ENCODE results near the gene SPOCK3. TPM values are rescaled to one million over a fixed set of nuclear protein-coding genes. Genes with fewer than 3 reads are reported as not detected.
"Not testable (repeated sequence)": the region's sequence is repeated elsewhere in the genome, so short reads cannot be mapped to it uniquely, and the experiment has no call there.

Gene SPOCK3
- total RNA-seq, 2 experiments from 2014 or later: not detected

DNA sequence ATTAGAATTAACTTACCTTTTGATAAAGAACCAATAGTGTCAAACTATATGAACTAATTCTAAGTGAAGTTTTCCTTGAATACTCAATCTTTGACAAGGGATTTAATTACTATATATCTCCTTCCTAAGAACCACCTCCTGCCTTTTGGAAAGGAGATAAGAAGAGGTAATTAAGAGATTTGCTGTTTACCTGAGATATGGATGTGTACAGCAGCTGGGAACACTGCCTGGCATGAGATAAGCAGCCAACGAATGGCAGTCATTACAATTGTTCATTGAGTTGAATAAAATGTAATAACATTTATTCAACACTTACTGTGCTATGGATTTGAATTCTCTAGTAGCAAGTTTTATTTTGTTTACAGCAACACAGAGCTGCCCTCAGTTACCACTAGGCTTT lies 407.1 kb downstream of the SPOCK3 start:
- Mint-ChIP-seq H3K4me3 (no peak overlapping the region), H3K27ac (no peak overlapping the region), H3K27me3 (ENCODE audit: low read depth) (no peaks in the 10 kb centered on the region), H3K4me1 (ENCODE audit: low read depth) (no peaks in the 10 kb centered on the region), H3K36me3 (ENCODE audit: low read depth) (no peaks in the 10 kb centered on the region), H3K9me3 (peaks cover 6% of the 10 kb centered on the region)
- no peak for DNase-seq
- intact Hi-C loops (cut with micrococcal nuclease): no loop called here
- CTCF ChIA-PET: no interaction called here

DNA sequence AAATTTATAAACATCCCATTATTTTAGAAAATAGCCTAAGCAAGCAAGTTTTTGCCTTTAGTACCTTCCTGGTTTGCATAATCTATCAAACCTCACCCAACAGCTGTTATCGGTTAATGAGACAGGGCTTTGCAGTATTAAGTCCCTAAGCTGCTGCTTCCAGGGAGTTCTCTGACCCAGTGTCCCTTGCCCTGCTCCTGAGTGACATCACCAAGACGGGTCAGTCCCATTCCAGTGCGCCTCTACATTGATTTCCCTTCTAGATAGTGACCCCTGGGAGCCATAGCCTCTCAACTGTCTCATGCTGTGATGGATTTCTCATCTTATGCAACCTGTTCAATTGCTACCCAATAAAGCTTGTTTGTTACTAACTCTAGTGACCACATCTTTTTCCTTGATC lies 410.4 kb downstream of the SPOCK3 start:
- no peak overlapping the region for H3K27ac Mint-ChIP-seq
- peaks cover 7% of the 10 kb centered on the region for H3K9me3 Mint-ChIP-seq
- H3K4me3 Mint-ChIP-seq: no peak overlapping the region
- no peaks in the 10 kb centered on the region for H3K36me3 Mint-ChIP-seq (ENCODE audit: low read depth)
- CTCF ChIA-PET: no interaction called here
- intact Hi-C loops (cut with micrococcal nuclease): no loop called here
- no peak for DNase-seq
- H3K4me1 Mint-ChIP-seq (ENCODE audit: low read depth): no peaks in the 10 kb centered on the region
- no peaks in the 10 kb centered on the region for H3K27me3 Mint-ChIP-seq (ENCODE audit: low read depth)

DNA sequence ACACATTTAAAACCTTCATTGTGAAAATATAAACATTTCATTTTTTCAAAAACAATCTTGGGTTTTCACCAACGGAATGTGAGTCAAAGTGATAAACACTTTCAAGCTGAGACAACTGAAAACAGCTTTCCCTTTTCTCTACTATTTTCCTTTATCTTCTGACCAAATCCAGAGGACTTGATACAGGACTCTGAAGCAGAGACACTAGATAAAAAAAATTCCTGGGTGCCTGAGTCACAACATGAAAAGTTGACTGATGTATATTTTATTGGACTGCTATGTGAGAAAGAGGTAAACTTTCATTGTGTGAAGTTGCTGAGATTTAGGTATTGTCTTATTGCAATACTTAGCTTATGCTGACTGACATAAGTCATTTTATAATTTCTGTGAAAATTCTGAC lies 411.2 kb downstream of the SPOCK3 start:
- H3K9me3 Mint-ChIP-seq: peaks cover 7% of the 10 kb centered on the region
- H3K27me3 Mint-ChIP-seq (ENCODE audit: low read depth): no peaks in the 10 kb centered on the region
- H3K27ac Mint-ChIP-seq: no peak overlapping the region
- no peak overlapping the region for H3K4me3 Mint-ChIP-seq
- CTCF ChIA-PET: no interaction called here
- no peak for DNase-seq
- H3K4me1 Mint-ChIP-seq (ENCODE audit: low read depth): no peaks in the 10 kb centered on the region
- H3K36me3 Mint-ChIP-seq (ENCODE audit: low read depth): no peaks in the 10 kb centered on the region
- intact Hi-C loops (cut with micrococcal nuclease): no loop called here

DNA sequence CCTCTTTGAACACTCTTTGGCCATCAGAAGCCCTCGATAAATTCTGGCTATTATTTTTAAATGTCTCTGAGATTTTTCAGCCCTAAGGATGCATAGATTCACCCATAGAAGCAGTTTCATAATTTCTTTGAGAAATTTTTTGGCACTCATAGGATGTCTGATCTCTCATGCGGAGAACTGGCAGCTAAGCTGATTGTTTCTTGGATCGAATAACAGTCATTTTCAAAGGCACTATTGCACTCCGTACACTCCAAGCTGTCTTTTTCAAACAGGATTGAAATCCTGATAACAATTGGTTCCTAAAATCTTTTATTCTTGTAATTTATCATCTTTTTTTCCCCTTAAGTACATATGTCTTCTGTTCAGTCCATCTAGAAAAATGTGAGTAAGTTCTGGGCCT lies 411.9 kb downstream of the SPOCK3 start:
- Mint-ChIP-seq H3K4me3 (no peak overlapping the region), H3K27ac (no peak overlapping the region), H3K4me1 (ENCODE audit: low read depth) (no peaks in the 10 kb centered on the region), H3K9me3 (peaks cover 7% of the 10 kb centered on the region), H3K27me3 (ENCODE audit: low read depth) (no peaks in the 10 kb centered on the region), H3K36me3 (ENCODE audit: low read depth) (no peaks in the 10 kb centered on the region)
- intact Hi-C loops (cut with micrococcal nuclease): no loop called here
- CTCF ChIA-PET: no interaction called here
- DNase-seq: no peak

DNA sequence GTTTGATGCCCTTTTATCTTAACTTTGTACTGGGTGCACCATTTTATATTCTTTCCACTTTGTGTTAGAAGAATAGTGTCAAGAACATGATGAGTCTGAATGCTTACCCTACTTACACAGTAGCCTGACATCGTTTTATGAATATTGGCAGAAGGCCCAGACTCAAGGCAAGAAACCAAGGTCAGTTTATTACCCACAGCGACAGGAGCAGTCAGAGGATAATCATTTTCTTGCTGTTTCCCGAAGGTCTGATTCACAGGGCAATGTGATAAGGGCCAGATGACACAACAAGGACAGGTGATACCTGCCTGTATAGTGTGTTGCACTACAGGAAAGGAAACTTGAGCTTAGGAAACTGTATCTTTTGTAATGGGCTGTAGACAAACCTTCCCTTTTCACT lies 417.4 kb downstream of the SPOCK3 start:
- no peak overlapping the region for H3K27ac Mint-ChIP-seq
- no peaks in the 10 kb centered on the region for H3K36me3 Mint-ChIP-seq (ENCODE audit: low read depth)
- no peaks in the 10 kb centered on the region for H3K27me3 Mint-ChIP-seq (ENCODE audit: low read depth)
- no peak overlapping the region for H3K4me3 Mint-ChIP-seq
- CTCF ChIA-PET: interaction anchor here (0.7 kb wide), 1 partner anchor 1655 kb away, joined by 3 read pairs; no protein-coding TSS in a partner anchor
- intact Hi-C loops (cut with micrococcal nuclease): no loop called here
- DNase-seq: no peak
- peaks cover 5% of the 10 kb centered on the region for H3K9me3 Mint-ChIP-seq
- no peaks in the 10 kb centered on the region for H3K4me1 Mint-ChIP-seq (ENCODE audit: low read depth)

DNA sequence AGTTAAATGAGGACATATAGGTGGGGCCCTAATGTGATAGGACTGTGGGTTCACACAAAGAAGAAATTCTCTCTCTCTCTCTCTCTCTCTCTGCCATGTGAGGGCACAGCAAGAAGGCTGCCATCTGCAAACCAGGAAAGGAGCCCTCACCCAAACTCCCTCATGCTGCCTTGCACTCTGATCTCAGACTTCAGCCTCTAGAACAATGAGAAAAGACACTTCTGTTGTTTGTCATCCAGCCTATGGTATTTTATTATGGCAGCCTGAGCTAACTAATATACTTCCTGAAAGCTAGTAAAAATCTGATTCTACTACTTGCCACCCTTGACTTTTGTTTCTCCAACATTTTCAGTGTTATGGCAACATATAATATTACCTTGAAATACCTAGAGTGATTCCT lies 425.9 kb downstream of the SPOCK3 start:
- DNase-seq: no peak
- no peaks in the 10 kb centered on the region for H3K9me3 Mint-ChIP-seq
- no peaks in the 10 kb centered on the region for H3K4me1 Mint-ChIP-seq (ENCODE audit: low read depth)
- no peak overlapping the region for H3K27ac Mint-ChIP-seq
- H3K4me3 Mint-ChIP-seq: no peak overlapping the region
- CTCF ChIA-PET: no interaction called here
- H3K36me3 Mint-ChIP-seq (ENCODE audit: low read depth): no peaks in the 10 kb centered on the region
- intact Hi-C loops (cut with micrococcal nuclease): no loop called here
- H3K27me3 Mint-ChIP-seq (ENCODE audit: low read depth): no peaks in the 10 kb centered on the region

DNA sequence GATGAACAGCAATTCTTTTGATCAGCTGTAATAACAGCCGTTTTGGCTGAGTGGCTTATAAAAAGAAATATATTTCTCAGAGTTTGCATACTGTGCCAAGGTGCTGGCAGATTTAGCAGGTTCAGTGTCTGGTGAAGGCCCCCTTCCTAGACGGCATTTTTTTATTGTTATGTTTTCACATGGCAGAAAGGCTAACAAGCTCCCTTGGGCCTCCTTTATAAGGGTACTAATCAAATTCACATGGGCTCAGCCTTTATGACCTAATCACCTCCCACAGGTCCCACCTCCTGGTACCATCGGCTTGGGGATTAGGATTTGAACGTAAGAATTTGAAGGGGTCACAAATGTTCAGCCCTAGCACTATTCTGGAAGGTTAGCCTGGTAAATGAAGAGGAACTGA lies 431.9 kb downstream of the SPOCK3 start:
- Mint-ChIP-seq H3K27ac (no peak overlapping the region), H3K27me3 (ENCODE audit: low read depth) (no peaks in the 10 kb centered on the region), H3K4me1 (ENCODE audit: low read depth) (no peaks in the 10 kb centered on the region), H3K9me3 (no peaks in the 10 kb centered on the region), H3K36me3 (ENCODE audit: low read depth) (no peaks in the 10 kb centered on the region), H3K4me3 (no peak overlapping the region)
- no peak for DNase-seq
- CTCF ChIA-PET: no interaction called here
- intact Hi-C loops (cut with micrococcal nuclease): no loop called here

DNA sequence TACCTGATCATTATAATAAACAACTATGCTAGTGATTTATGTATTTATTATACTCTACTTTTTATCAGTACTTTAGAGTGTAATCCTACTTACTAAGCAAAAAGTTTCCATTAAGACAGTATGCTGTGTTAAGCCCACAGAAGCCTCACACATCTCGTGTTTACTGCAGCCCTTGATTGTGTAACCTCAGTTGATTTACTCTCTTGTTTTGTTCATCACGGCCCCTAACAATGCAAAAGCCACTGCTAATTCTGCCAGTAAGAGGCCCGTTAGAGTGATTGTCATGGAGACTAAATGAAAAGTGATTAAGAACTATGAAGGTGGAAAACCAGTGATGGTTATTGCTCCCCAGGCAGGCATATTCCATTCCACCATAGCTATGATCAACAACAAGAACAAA lies 436.2 kb downstream of the SPOCK3 start:
- DNase-seq: no peak
- intact Hi-C loops (cut with micrococcal nuclease): no loop called here
- H3K27ac Mint-ChIP-seq: no peak overlapping the region
- H3K27me3 Mint-ChIP-seq (ENCODE audit: low read depth): no peaks in the 10 kb centered on the region
- no peaks in the 10 kb centered on the region for H3K4me1 Mint-ChIP-seq (ENCODE audit: low read depth)
- no peak overlapping the region for H3K4me3 Mint-ChIP-seq
- CTCF ChIA-PET: no interaction called here
- no peaks in the 10 kb centered on the region for H3K9me3 Mint-ChIP-seq
- no peaks in the 10 kb centered on the region for H3K36me3 Mint-ChIP-seq (ENCODE audit: low read depth)

DNA sequence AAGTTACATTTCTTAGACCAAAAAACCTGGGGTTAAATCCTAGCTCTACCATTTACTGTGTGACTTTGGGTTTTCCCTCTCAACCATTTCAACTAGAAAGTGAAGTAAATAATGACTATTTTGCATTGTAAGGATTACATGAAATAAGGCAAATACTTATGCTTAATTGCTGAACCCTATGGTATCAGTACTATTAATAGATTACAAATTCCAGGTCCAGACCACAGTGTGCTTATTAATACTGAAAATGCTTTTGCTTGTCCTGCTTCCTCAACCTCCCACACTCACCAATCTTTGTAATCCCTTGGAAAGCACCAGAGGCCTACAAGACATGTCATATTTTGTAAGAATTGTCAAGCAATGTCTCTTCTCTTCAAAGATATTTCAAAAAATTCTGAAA lies 456.5 kb downstream of the SPOCK3 start:
- Mint-ChIP-seq H3K9me3 (peaks cover 4% of the 10 kb centered on the region), H3K27ac (no peak overlapping the region), H3K27me3 (ENCODE audit: low read depth) (no peaks in the 10 kb centered on the region), H3K4me3 (no peak overlapping the region), H3K36me3 (ENCODE audit: low read depth) (no peaks in the 10 kb centered on the region), H3K4me1 (ENCODE audit: low read depth) (no peaks in the 10 kb centered on the region)
- CTCF ChIA-PET: no interaction called here
- intact Hi-C loops (cut with micrococcal nuclease): no loop called here
- no peak for DNase-seq

DNA sequence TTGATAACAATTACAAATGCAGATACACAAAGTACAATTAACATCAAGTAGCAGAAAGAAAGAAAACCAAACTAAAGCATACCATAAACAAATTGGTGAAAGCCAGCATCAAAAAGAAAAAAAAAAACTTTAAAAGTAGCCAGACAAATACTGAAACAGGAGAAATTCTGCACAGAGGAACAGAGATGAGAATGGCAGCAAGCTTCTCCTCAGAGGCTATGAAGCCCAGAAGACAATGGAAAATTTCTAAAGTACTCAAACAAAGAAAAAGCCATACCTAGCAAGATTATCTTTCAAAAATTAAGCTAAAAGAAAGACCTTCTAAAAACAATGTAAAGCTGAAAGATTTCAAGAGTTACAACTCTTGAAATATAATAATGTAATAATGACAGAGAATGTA lies 471.3 kb downstream of the SPOCK3 start:
- Mint-ChIP-seq H3K4me3 (no peak overlapping the region), H3K36me3 (ENCODE audit: low read depth) (no peaks in the 10 kb centered on the region), H3K27me3 (ENCODE audit: low read depth) (no peaks in the 10 kb centered on the region), H3K4me1 (ENCODE audit: low read depth) (no peaks in the 10 kb centered on the region), H3K27ac (no peak overlapping the region), H3K9me3 (peaks cover 13% of the 10 kb centered on the region)
- no peak for DNase-seq
- CTCF ChIA-PET: interaction anchor here (0.7 kb wide), 1 partner anchor 10 kb away, joined by 5 read pairs; no protein-coding TSS in a partner anchor
- intact Hi-C loops (cut with micrococcal nuclease): no loop called here

DNA sequence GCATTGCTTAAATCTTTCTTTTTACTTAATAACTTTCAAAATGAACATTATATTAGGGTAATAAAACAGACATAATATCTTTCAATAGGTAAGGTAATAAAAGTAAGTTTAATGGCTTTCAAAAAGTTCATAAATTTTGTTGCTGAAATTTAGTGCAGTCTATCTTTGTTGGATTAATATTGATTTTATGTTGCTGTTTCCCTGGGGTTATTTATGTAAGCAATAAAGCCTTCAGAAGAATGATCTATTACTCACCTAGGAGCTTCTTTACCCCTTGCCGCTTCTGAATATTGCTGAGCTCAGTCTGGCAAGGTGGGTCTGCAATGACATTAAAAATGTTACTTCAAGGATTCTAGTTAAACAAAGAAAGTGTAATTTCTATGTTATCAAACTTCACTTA lies 492.6 kb downstream of the SPOCK3 start:
- no peaks in the 10 kb centered on the region for H3K27me3 Mint-ChIP-seq (ENCODE audit: low read depth)
- no peak for DNase-seq
- no peaks in the 10 kb centered on the region for H3K4me1 Mint-ChIP-seq (ENCODE audit: low read depth)
- no peak overlapping the region for H3K4me3 Mint-ChIP-seq
- intact Hi-C loops (cut with micrococcal nuclease): no loop called here
- H3K9me3 Mint-ChIP-seq: peaks cover 8% of the 10 kb centered on the region
- no peaks in the 10 kb centered on the region for H3K36me3 Mint-ChIP-seq (ENCODE audit: low read depth)
- H3K27ac Mint-ChIP-seq: no peak overlapping the region
- CTCF ChIA-PET: no interaction called here

DNA sequence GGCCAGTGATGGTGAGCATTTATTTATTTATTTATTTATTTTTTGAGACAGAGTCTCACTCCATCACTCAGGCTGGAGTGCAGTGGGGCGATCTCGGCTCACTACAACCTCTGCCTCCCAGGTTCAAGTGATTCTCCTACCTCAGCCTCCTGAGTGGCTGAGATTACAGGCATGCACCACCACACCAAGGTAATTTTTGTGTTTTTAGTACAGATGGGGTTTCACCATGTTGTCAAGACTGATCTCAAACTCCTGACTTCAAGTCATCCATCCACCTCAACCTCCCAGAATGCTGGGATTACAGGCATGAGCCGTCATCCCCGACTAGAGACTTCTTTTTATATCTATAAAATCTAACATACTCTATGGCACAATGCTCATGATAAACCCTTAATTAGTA lies 495.1 kb downstream of the SPOCK3 start:
- H3K9me3 Mint-ChIP-seq; H3K4me1 Mint-ChIP-seq (ENCODE audit: low read depth); DNase-seq; intact Hi-C loops (cut with micrococcal nuclease); H3K4me3 Mint-ChIP-seq; CTCF ChIA-PET; H3K27me3 Mint-ChIP-seq (ENCODE audit: low read depth); H3K36me3 Mint-ChIP-seq (ENCODE audit: low read depth); H3K27ac Mint-ChIP-seq: not testable (repeated sequence)

DNA sequence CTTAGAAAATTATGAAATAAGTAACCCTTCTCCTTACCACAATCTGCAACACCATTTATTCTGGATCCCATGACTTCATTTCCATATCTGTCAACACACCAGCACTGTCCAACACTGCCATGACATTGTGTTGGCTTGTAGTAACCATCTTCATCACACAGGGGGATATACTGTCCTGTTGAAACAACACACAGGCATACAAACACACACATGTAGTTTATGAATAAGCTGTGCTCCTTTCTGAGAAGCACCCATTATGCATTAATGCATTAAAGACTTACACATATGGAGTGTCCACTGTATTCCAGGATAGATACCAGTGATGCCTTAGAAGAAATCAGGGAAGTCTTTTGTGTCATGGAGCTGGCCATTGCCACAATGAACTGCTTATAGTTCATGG lies 496.9 kb downstream of the SPOCK3 start:
- DNase-seq: no peak
- Mint-ChIP-seq H3K9me3 (peaks cover 2% of the 10 kb centered on the region), H3K27ac (no peak overlapping the region), H3K27me3 (ENCODE audit: low read depth) (no peaks in the 10 kb centered on the region), H3K36me3 (ENCODE audit: low read depth) (no peaks in the 10 kb centered on the region), H3K4me3 (no peak overlapping the region), H3K4me1 (ENCODE audit: low read depth) (no peaks in the 10 kb centered on the region)
- CTCF ChIA-PET: no interaction called here
- intact Hi-C loops (cut with micrococcal nuclease): no loop called here

DNA sequence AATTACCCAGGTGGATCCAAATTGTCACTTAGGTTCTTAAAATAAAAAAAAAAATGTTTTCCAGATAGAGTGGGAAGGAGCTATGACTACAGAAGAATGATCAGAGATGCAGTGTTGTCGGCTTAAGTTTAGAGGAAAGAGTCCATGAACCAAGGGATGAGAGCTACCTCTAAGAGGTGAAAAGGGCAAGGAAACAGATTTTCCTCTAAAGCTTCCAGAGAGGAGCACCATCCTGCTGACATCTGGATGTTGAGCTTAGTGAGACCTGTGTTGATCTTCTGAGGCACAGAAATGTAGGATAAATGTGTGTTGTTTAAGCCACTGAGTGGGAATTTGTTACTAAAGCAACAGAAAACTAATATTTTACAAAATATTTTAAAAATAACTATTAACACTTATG lies 498.7 kb downstream of the SPOCK3 start:
- Mint-ChIP-seq H3K9me3 (peaks cover 2% of the 10 kb centered on the region), H3K27ac (no peak overlapping the region), H3K4me1 (ENCODE audit: low read depth) (no peaks in the 10 kb centered on the region), H3K27me3 (ENCODE audit: low read depth) (no peaks in the 10 kb centered on the region), H3K4me3 (no peak overlapping the region), H3K36me3 (ENCODE audit: low read depth) (no peaks in the 10 kb centered on the region)
- CTCF ChIA-PET: no interaction called here
- intact Hi-C loops (cut with micrococcal nuclease): no loop called here
- DNase-seq: no peak

All from activated naive CD4-positive, alpha-beta T cell treated with anti-CD3 and anti-CD28 coated beads for 36 hours (primary cell).